Gastroesophageal sphincter (tissue), 3 donors: ENCODE measurements around the gene JPT2.

ENCODE experiments used
- CTCF ChIP-seq, 4 experiments: fragments of 200-600 bp in 2 of 4; fragments of 450-650 bp in 2 of 4; sonication (generic) in 1 of 4; IDR thresholded peaks; one replicate each; pipeline ENCODE4 v1.5.1; 2017 to 2019; ENCODE audit warnings: antibody characterized with exemption in 4 of 4, mild to moderate bottlenecking in 2 of 4, moderate library complexity in 2 of 4
- EP300 ChIP-seq: sonication (generic); formaldehyde crosslinking; IDR thresholded peaks from one replicate; pipeline ENCODE4 v1.6.1; 2017; ENCODE audit warnings: antibody characterized with exemption, mild to moderate bottlenecking
- POLR2AphosphoS5 ChIP-seq: sonication (generic); formaldehyde crosslinking; IDR thresholded peaks from one replicate; pipeline ENCODE4 v1.6.1; 2017; ENCODE audit warnings: antibody characterized with exemption

- no peak for TF ChIP-seq CTCF (IDR thresholded peaks at IDR 0.05)
- no peak for TF ChIP-seq POLR2AphosphoS5
- TF ChIP-seq EP300 = no peak
These were observed 35.3 kb downstream of the JPT2 start for GRCh38 chr16:1713331-1713730.
